Liver (tissue), 9 donors: ENCODE measurements around the gene TOX2. TPM values are rescaled to one million over a fixed set of nuclear protein-coding genes. Genes with fewer than 3 reads are reported as not detected.
A peak's percentile ranks its signal among the peaks of the same experiment; 100 is the strongest.

Source experiments
- DNase-seq: peaks from one replicate; pipeline ENCODE4 v3.0.0-alpha.2; 2017; ENCODE audit warnings: low spot score
- H3K27ac ChIP-seq, 2 donors: one replicate each; pipeline ENCODE4 v1.7.0; 2013; ENCODE audit warnings: inconsistent platforms in 2 of 2, low read length in 2 of 2, control low read depth in 1 of 2, low read depth in 1 of 2, mild to moderate bottlenecking in 1 of 2
- H3K27me3 ChIP-seq, 4 donors: one replicate each; pipeline versions ENCODE4 v1.6.1 to v1.7.0; 2013; ENCODE audit warnings: low read length in 3 of 4, inconsistent platforms in 1 of 4, mild to moderate bottlenecking in 1 of 4, moderate library complexity in 1 of 4; ENCODE audit not compliant: control insufficient read depth in 4 of 4, insufficient read depth in 4 of 4
- H3K36me3 ChIP-seq, 4 donors: one replicate each; pipeline versions ENCODE4 v1.6.1 to v1.7.0; 2013; ENCODE audit warnings: low read length in 3 of 4, mild to moderate bottlenecking in 3 of 4, low read depth in 1 of 4, moderate library complexity in 1 of 4; ENCODE audit not compliant: control insufficient read depth in 4 of 4, insufficient read depth in 3 of 4
- H3K4me1 ChIP-seq, 4 donors: one replicate each; pipeline versions ENCODE4 v1.6.1 to v1.7.0; 2013; ENCODE audit warnings: low read length in 3 of 4, mild to moderate bottlenecking in 3 of 4, moderate library complexity in 1 of 4; ENCODE audit not compliant: control insufficient read depth in 4 of 4, insufficient read depth in 4 of 4
- H3K4me3 ChIP-seq, 3 donors: one replicate each; pipeline versions ENCODE4 v1.6.1 to v1.7.0; 2013; ENCODE audit warnings: low read length in 3 of 3, control low read depth in 1 of 3, low read depth in 1 of 3, mild to moderate bottlenecking in 1 of 3
- H3K9ac ChIP-seq, 2 donors: one replicate each; pipeline ENCODE4 v1.7.0; 2013; ENCODE audit warnings: low read length in 2 of 2, mild to moderate bottlenecking in 2 of 2, moderate library complexity in 2 of 2, control low read depth in 1 of 2, low read depth in 1 of 2
- H3K9me3 ChIP-seq, 4 donors: one replicate each; pipeline versions ENCODE4 v1.6.1 to v1.7.0; 2013; ENCODE audit warnings: low read length in 3 of 4; ENCODE audit not compliant: control insufficient read depth in 4 of 4
- FOXA1 ChIP-seq: IDR thresholded peaks from 2 replicates; pipeline ENCODE4 v1.6.1; 2016; ENCODE audit warnings: antibody characterized with exemption
- HNF4G ChIP-seq: IDR thresholded peaks from 2 replicates; pipeline ENCODE4 v1.6.1; 2016; ENCODE audit warnings: antibody characterized with exemption
- JUND ChIP-seq, 2 donors: IDR thresholded peaks; 2 replicates each; pipeline ENCODE4 v1.6.1; 2016; ENCODE audit warnings: antibody characterized with exemption in 2 of 2
- NR2F2 ChIP-seq: IDR thresholded peaks from 2 replicates; pipeline ENCODE4 v1.6.1; 2016; ENCODE audit warnings: antibody characterized with exemption
- RAD21 ChIP-seq, 2 donors: IDR thresholded peaks; 2 replicates each; pipeline ENCODE4 v1.6.1; 2016; ENCODE audit warnings: antibody characterized with exemption in 2 of 2, mild to moderate bottlenecking in 2 of 2
- RXRA ChIP-seq, 2 donors: IDR thresholded peaks; 2 replicates each; pipeline ENCODE4 v1.6.1; 2017 to 2018; ENCODE audit warnings: antibody characterized with exemption in 2 of 2, mild to moderate bottlenecking in 1 of 2
- TAF1 ChIP-seq: conservative IDR thresholded peaks from 2 replicates; pipeline ENCODE4 v1.6.1; 2016; ENCODE audit warnings: antibody characterized with exemption, mild to moderate bottlenecking
- YY1 ChIP-seq: IDR thresholded peaks from 2 replicates; pipeline ENCODE4 v1.6.1; 2016; ENCODE audit warnings: antibody characterized with exemption, mild to moderate bottlenecking
- WGBS: extraction: QIAGEN DNeasy Blood & Tissue Kit; methylation state at CpG from one replicate; pipeline ENCODE4 v1.1.7; 2013; 5-methylcytosine and 5-hydroxymethylcytosine counted together
- polyA plus RNA-seq, 2 donors: library from polyadenylated mRNA; stranded (reverse) in 1 of 2; unstranded in 1 of 2; fragments of 200-250 nt in 1 of 2; fragments of >200 nt in 1 of 2; fragmentation: Nextera tagmentation in 1 of 2; extraction: Ambion mirVana in 1 of 2; gene quantifications; one replicate each; pipeline versions ENCODE4 v1.2.1 to v1.2.3, GENCODE V29; 2013 to 2015
- total RNA-seq, 2 donors: library from RNA; depleted of rRNA; stranded (reverse); fragments of >200 nt; gene quantifications; one replicate each; pipeline ENCODE4 v1.2.3, GENCODE V29; 2014
- TF ChIP-seq, protein P1 (sequence below): fragments of 150-350 bp; IDR thresholded peaks from 2 replicates; pipeline ENCODE4 v1.5.1; 2017; ENCODE audit warnings: improper control_type of control experiment, low read depth, low read length; ENCODE audit not compliant: missing input control
- TF ChIP-seq, protein P2 (sequence below): IDR thresholded peaks from 2 replicates; pipeline ENCODE4 v1.6.1; 2016; ENCODE audit warnings: antibody characterized with exemption
- TF ChIP-seq, protein P3 (sequence below): IDR thresholded peaks from 2 replicates; pipeline ENCODE4 v1.6.1; 2016; ENCODE audit warnings: antibody characterized with exemption, mild to moderate bottlenecking
- donor health status: healthy.
- donor health status: healthy.
- donor health status: healthy.
- donor health status: healthy.
- donor health status: healthy.

TOX2 gene
- total and polyA plus RNA-seq, 4 donors, result 0.33 to 2.7 (median 1.4) TPM

DNA sequence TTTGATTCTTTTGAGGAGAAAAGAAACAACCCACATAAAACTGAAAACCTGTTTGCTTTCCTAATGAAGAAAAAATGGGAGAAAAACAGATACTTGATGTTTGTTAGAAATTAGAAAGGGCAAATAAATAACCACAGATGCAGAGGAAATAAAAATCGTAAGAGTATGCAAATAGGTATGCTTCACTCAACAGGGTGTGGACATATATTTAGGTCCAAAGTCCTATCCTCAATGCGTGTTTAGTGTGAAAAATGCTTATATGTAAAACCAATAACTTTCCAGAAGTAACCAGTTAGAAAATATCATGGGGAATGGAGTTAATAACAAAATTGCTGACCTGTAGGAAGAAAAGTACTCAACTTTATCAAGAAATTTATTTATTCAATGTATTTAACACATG is 135.7 kb downstream of the TOX2 start:
- no peak for DNase-seq
- H3K4me1 ChIP-seq, result no peaks in the 10 kb centered on the region
- H3K27me3 ChIP-seq, result no peaks in the 10 kb centered on the region
- no peaks in the 10 kb centered on the region for H3K9me3 ChIP-seq
- no peak overlapping the region for H3K9ac ChIP-seq
- WGBS, result 60% methylated on average over 2 of the region's 2 CpGs
- H3K36me3 ChIP-seq, result no peaks in the 10 kb centered on the region
- no peak overlapping the region for H3K27ac ChIP-seq
- no peak overlapping the region for H3K4me3 ChIP-seq
- TF ChIP-seq YY1 (no peak), FOXA1 (no peak), RXRA (IDR thresholded peaks at IDR 0.05) (no peak), RAD21 (IDR thresholded peaks at IDR 0.05) (no peak), TAF1 (no peak), JUND (IDR thresholded peaks at IDR 0.05) (no peak)
- TF ChIP-seq, protein P1, sequence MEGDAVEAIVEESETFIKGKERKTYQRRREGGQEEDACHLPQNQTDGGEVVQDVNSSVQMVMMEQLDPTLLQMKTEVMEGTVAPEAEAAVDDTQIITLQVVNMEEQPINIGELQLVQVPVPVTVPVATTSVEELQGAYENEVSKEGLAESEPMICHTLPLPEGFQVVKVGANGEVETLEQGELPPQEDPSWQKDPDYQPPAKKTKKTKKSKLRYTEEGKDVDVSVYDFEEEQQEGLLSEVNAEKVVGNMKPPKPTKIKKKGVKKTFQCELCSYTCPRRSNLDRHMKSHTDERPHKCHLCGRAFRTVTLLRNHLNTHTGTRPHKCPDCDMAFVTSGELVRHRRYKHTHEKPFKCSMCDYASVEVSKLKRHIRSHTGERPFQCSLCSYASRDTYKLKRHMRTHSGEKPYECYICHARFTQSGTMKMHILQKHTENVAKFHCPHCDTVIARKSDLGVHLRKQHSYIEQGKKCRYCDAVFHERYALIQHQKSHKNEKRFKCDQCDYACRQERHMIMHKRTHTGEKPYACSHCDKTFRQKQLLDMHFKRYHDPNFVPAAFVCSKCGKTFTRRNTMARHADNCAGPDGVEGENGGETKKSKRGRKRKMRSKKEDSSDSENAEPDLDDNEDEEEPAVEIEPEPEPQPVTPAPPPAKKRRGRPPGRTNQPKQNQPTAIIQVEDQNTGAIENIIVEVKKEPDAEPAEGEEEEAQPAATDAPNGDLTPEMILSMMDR, result no peak
- TF ChIP-seq, protein P2, sequence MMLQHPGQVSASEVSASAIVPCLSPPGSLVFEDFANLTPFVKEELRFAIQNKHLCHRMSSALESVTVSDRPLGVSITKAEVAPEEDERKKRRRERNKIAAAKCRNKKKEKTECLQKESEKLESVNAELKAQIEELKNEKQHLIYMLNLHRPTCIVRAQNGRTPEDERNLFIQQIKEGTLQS, result no peak
- TF ChIP-seq, protein P3, sequence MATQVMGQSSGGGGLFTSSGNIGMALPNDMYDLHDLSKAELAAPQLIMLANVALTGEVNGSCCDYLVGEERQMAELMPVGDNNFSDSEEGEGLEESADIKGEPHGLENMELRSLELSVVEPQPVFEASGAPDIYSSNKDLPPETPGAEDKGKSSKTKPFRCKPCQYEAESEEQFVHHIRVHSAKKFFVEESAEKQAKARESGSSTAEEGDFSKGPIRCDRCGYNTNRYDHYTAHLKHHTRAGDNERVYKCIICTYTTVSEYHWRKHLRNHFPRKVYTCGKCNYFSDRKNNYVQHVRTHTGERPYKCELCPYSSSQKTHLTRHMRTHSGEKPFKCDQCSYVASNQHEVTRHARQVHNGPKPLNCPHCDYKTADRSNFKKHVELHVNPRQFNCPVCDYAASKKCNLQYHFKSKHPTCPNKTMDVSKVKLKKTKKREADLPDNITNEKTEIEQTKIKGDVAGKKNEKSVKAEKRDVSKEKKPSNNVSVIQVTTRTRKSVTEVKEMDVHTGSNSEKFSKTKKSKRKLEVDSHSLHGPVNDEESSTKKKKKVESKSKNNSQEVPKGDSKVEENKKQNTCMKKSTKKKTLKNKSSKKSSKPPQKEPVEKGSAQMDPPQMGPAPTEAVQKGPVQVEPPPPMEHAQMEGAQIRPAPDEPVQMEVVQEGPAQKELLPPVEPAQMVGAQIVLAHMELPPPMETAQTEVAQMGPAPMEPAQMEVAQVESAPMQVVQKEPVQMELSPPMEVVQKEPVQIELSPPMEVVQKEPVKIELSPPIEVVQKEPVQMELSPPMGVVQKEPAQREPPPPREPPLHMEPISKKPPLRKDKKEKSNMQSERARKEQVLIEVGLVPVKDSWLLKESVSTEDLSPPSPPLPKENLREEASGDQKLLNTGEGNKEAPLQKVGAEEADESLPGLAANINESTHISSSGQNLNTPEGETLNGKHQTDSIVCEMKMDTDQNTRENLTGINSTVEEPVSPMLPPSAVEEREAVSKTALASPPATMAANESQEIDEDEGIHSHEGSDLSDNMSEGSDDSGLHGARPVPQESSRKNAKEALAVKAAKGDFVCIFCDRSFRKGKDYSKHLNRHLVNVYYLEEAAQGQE, result no peak

DNA sequence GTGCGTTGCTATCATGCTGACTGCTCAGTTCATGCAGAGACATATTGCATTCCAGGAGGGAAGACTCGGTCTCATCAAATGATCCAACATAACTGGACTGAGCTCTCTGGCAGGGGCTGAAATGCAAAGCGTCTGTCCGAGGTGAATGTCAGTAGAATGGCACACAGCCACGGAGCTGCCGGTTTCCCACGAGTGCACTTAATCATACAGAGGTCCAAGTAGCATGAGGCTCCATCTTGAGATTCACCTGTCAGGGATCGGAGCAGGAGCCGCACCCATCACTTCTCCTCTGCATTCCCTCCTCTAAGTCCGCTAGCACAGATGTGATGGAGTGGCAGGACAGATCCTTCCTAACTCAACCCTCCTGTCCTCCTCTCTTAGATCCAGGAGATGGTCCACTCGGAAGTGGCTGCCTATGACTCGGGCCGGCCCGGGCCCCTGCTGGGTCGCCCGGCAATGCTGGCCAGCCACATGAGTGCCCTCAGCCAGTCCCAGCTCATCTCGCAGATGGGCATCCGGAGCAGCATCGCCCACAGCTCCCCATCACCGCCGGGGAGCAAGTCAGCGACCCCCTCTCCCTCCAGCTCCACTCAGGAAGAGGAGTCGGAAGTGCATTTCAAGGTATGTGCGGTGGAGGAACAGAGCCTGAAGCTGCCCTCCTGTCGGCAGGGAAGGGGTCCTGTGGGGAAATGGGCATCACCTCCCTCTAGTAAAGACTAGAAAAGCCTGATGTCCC is 136.4 kb downstream of the TOX2 start:
- no peaks in the 10 kb centered on the region for H3K4me1 ChIP-seq
- H3K9me3 ChIP-seq, result no peaks in the 10 kb centered on the region
- no peak overlapping the region for H3K27ac ChIP-seq
- peak; percentile 29 for DNase-seq
- no peak overlapping the region for H3K4me3 ChIP-seq
- H3K9ac ChIP-seq, result no peak overlapping the region
- TF ChIP-seq HNF4G (no peak), FOXA1 (no peak), NR2F2 (no peak), JUND (IDR thresholded peaks at IDR 0.05) (no peak), YY1 (no peak)
- TF ChIP-seq, protein P3, result no peak
- no peaks in the 10 kb centered on the region for H3K36me3 ChIP-seq
- H3K27me3 ChIP-seq, result no peaks in the 10 kb centered on the region
- WGBS, result 91% methylated on average over 25 of the region's 25 CpGs
